C1 segment of cervical spinal cord (tissue), 14 donors: Measurements from ENCODE around the gene KAZN.

Experiments
- DNase-seq, 14 donors: peaks; one replicate each; lab custom pipeline; 2025; lab: John Stamatoyannopoulos, UW

KAZN gene

DNA sequence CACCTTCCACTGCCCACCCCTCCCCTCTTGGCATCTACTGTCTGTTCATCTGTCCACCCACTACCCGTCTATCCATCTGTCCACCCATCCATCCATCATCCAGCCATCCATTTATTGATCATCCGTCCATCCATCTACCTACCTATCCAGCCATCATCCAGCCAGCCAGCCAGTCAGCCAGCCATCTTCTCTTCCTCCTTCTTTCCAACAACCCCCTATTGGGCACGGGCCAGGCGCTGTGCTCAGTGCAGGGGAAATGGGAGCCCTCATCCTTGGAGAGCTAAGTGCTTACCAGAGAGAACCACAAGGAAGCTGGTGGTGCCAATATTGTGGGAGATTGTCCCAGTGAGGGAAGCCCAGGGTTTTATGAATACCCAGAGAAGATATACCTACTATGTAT, 503.3 kb downstream of the KAZN start:
- no peak for DNase-seq

DNA sequence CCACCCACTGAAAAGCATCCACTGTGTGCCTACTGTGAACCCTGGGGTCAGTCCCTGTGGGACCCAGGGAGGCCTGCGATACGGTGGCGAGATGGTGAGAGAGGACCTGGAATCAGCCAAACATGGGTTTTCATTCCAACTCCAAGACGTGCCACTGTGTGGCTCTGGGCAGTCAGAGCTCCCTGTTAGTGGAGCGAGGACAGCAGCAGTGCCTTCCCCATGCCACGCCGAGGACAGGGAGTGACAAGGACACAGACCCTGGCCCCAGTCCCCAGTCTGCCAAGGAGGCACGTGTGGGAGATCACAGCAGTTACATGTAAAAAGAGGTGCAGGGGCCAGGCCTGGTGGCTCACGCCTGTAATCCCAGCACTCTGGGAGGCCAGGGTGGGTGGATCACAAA, 504.2 kb downstream of the KAZN start:
- no peak for DNase-seq

GRCh38 chr1:15103211-15103610, 504.7 kb downstream of the KAZN start:
- no peak for DNase-seq

GRCh38 chr1:15103906-15104305, 505.4 kb downstream of the KAZN start:
- peak in 1 of 14 donors; percentile 17 for DNase-seq

DNA sequence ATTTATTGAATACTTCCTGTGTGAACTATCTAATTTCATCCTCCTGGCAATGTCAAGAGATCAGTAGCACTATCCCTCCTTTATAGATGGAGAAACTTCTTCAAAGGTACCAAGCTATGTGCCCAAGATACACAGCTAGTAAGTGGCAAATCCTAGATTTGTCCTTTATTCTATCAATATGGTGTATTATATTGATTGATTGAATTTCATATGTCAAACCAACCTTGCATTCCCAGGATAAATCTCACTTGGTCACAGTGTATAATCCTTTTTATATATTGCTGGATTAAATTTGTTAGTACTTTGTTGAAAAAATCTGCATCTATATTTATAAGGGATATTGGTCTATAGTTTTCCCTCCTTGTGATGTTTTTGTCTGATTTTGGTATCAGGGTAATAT, 506.3 kb downstream of the KAZN start:
- DNase-seq, result no peak

- DNase-seq, result no peak
Measured at GRCh38 chr1:15106608-15107007, 508.1 kb downstream of the KAZN start.

DNA sequence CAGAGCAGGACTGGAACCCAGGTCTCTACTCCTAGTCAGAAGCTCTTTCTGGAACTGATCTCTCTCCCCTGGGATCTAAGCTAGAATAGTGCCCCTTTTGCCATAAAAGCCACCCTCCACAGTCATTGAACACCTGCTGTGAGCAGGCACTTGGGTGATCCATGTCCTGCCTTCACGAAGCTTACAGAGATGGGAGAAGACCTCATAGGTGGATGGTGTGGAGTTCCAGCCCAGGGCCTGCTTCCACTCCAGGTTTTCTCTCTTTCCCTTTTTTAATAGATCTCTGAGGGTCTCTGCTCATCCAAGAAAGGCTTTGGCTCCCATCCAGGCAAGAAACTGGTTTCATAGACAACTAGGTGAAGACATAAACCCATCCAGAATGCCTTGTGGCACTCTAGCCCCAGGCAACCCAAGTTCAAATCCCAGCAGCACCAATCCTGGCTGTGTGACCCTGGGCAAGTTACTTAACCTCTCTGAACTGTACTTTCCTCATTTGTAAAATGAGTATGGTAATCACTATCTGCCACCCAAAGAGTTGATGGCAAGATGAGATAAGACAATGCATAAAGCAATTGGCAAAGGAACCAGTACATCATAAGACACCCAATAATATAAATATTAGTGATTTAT, 508.7 kb downstream of the KAZN start:
- no peak for DNase-seq

DNA sequence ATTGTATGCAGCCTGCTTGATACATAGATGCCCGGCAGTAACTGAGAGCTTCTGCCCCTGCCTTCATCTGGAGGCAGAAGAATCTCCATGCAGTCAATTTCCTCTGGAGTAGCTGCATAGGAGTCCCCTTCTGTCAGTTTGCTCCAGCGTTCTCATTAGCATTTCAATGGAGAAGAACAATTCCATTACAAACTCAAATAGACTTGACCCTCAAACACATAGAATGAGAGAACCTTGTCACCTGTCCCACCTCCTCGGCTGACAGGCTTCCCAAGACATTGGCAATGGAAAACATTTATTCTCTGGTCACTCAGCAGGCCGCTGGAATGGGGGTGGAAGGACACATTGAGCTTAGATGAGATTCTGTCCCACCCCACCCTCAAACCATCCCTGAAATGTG, 509.4 kb downstream of the KAZN start:
- DNase-seq, result no peak

GRCh38 chr1:15110128-15110866, 511.8 kb downstream of the KAZN start:
- DNase-seq, result no peak

DNA sequence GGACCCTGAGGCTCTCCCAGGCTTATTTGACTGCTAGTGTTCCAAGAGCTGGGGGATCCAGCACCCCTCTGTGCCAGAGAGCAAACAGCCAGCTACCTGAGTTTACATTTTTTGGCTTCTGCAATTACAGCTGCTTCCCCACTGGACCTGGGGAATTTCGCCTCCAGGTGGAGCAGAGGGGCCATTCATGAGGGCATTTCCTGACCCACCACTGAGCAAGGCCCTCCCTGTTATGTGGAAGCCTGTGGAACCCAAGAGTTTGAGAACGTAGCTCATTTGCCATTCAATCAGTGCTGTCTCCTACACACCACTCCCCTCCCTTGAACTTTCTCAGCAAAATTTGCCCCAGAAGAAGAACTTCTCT, 512.4 kb downstream of the KAZN start:
- no peak for DNase-seq

DNA sequence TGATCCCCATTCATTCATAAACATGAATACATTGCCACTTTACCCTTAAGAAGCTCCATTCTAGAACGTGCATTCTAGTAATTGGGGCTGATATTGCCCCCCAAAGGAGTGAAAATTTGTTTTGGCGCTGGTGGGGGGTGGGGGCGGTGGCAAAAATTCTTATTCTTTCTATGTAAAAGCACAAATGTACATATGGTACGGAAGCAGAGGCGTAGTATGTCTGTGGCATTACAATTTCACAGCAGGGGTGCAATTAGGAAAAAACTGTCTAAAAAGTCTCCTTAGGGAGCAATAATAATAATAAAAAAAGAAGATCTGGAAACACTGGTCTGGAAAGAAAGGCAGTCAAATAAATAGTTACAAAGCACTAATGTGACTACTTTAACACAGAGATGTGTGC, 514.7 kb downstream of the KAZN start:
- no peak for DNase-seq

DNA sequence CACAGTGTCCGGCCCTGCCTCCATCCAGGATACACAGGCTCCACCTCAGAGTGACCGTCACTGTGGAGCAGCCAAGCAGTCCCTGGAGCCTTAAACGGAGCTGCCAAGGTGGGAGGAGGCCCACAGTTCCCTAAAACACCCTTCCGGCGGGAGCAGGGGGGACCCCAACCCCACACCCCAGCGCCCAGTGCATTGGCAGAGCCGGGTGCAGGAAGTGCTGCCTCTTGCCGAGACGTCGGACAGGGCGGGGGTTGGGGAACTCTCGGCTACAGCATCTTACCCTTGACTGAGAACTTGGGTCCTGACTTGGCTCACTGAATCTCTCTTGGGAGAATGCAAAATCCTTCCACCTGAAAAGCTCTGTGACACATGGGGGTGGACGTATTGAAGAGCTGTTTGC, 516.4 kb downstream of the KAZN start:
- no peak for DNase-seq

DNA sequence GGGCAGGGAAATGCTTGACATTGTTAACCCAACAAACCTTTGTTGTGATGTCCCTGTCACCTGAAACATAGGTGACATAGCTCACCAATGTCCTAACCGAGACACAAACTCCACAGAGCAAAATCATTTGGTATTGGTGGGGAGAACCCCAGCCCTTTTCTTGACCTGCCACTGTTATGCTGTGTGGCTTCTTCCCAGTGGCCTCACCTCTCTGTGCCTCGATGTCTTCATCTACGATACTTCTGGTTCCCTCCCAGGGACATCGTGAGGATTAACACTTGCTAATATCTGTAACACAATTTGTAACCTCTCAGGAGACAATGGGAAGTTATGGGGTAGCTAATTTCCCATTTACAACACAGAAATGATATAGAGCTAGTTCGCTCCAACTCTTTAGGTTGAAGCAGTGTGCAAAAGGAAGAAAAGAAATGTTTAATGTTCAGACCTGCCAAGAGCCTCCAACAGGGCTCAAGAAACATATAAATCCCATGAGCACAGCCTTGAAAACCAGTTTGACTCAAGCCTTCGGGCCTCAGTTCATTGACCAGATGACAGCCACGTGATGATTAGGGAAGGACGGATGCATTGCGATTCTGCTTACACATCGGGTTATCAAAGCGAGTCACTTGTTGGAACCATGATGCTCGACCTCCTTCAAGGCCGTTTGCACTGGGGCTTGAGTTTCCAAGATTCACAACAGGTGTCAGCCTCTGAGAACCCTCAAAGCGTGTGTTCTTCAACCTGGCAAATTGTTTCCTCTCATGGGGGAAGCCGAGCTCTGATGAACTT, 517.3 kb downstream of the KAZN start:
- DNase-seq, result no peak

DNA sequence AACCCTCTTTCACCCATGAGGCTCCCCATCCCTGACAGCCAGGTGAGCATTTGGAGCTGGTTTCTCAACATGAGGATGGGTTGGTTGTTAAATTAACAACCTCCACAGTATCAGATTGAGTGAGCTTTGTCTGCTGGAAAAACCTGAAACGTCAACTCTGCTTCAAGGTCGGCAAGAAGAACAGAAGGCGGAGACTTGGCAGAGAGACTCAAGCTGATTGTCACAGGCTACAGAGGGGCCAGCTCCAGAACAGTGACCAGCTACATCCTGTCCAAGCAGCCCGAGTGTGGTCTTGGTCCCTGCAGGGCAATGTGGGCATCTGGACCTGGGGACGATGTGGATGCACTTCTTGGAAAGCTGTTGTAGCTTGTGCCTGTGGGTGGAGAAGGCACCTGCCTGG, 518.5 kb downstream of the KAZN start:
- DNase-seq, result peak in 1 of 14 donors; percentile 6

DNA sequence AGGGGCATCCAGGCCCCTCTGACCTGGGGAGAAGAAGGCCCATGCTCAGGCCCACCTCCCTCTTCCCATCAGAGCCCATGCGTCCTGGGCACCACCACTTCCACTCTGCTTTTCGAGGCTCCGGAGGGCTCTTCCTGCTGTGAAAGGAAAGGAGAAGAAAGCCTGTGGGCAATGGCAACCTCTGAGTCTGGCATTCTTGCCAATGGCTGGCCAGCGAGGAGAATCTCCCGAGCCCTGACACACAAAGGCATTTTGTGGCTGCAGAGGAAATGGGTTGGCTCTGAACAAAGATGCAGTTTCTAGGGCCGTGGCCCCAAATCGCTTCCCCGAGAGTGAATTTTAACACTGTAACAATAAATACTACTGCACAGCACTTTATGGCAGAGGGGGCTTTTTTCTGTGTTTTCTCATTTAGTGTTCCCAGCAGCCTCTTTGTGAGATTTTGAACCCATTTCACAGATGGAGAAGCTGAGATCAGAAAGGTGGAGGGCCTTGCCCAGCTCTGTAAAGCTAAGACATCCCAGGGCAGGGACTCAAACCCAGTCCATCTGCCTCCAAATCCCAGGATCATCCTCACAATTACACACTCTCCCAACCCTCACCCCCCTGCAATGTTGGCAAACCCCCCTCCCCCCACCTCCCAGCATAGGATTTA, 519.3 kb downstream of the KAZN start:
- DNase-seq, result no peak

- no peak for DNase-seq
Measured at GRCh38 chr1:15118579-15118978, 520.1 kb downstream of the KAZN start.

- no peak for DNase-seq
Measured at GRCh38 chr1:15120251-15120945, 521.9 kb downstream of the KAZN start.

DNA sequence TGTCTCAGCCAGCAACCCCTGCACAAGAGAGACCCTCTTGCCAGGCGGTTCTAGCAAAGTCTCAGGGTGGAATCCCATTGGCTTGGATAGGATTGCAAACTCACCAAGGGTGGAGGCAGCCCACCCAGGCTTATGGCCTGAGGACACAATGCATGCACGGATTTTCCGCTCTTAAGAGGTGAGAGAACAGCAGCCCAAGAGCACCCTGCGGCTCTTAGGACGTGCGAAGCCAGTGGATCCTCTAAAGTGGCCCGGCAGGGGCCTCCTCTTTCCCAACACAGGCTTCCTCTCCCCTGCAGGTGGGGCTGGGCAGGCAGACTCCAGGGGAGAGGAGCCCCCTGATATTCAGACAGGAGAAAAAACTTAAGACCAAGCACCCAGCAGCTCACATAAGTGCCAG, 523.8 kb downstream of the KAZN start:
- no peak for DNase-seq

DNA sequence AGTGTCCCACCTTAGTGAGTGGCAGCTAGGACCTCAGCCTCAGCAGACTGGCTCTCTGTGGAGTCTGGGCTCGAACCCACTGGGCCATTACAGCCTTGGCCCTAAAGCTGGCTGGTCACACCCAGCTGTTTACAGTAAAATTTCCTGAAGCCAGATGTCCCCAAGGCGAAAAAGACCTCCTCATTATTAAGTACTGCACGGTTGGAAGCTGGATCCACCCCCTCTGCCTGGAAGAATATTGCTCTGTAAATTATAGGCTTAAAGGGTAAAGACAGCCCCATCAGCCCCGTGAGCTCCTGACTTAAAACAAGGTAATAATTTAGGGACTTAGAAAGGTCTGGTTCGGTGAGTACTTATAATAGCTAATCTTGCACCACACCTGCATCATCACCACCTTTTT, 524.8 kb downstream of the KAZN start:
- no peak for DNase-seq

GRCh38 chr1:15123925-15124324, 525.4 kb downstream of the KAZN start:
- DNase-seq, result no peak

DNA sequence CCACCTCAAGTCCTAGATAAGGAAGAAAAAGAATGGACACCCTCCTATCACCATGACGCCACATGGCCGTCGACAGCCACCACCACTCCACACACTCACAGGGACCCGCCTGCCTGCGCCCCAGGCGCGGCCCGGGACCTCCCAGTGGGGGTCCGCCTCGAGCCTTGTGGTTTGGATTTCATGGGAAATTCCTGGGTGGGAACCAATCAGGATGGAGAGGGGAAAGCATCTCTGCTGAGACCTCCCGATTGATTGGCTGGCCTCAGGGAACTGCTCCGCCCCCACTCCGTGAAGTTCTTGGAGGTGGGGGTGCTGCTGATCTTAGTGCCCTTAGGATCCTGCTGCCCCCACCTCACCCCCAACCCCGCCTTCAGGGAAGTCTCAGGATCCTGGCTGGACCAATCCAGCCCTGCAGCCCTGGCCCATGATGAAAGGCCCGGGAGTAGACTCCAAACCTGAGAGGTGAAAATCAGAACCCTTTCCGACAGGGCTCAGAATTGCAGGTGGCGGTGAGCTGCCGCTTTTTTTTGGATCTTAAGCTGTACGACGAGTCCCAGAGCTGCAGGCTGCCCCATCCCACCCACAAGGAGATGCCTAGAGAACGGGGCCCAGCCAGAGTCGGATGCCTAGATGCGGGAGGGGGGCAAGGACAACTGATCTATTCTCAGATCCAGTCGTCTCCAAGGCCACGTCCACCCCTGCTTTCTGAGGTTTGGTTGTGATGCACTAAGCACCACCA, 526.0 kb downstream of the KAZN start:
- DNase-seq, result no peak
